ENCODE measurements around the gene RALGPS1. TPM values are rescaled to one million over a fixed set of nuclear protein-coding genes. Genes with fewer than 3 reads are reported as not detected.

Gene RALGPS1
- polyA plus RNA-seq, 1 donor from 2014 or later, result 8.0 TPM

GRCh38 chr9:127113191-127113972 lies 198.8 kb downstream of the RALGPS1 start:
- Mint-ChIP-seq H3K36me3 (peaks cover 6% of the 10 kb centered on the region), H3K4me3 (no peak overlapping the region), H3K27ac (no peak overlapping the region), H3K4me1 (peaks cover 4 to 13% (median 7%) of the 10 kb centered on the region in 3 donors), H3K27me3 (no peaks in the 10 kb centered on the region), H3K9me3 (no peaks in the 10 kb centered on the region)

DNA sequence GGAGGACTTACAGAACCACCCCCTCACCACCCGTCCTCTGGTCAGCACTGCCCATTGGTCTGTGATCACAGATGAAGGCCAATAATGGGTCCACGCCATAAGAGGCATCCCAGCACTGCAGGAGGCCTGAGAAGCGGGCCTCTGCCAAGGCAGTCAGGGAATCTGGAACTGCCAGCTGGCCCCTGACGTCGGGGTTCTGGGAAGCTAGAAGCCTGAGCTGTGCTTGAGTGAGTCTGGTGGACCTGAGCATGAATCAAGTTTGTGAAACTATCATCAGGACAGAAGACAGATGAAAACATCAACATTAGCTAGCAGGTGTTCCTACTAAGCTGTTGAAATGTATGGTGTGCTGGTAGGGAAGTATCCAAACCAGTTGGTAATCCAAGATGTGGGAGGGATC lies 200.0 kb downstream of the RALGPS1 start:
- peaks cover 12% of the 10 kb centered on the region for H3K36me3 Mint-ChIP-seq
- no peaks in the 10 kb centered on the region for H3K9me3 Mint-ChIP-seq
- H3K4me1 Mint-ChIP-seq, result peaks cover 4 to 18% (median 12%) of the 10 kb centered on the region in 3 donors
- no peaks in the 10 kb centered on the region for H3K27me3 Mint-ChIP-seq
- H3K4me3 Mint-ChIP-seq, result no peak overlapping the region
- H3K27ac Mint-ChIP-seq, result no peak overlapping the region

- Mint-ChIP-seq H3K36me3 (peaks cover 8% of the 10 kb centered on the region), H3K27me3 (peaks cover 3% of the 10 kb centered on the region), H3K4me1 (peaks cover 4 to 18% (median 12%) of the 10 kb centered on the region in 3 donors), H3K9me3 (no peaks in the 10 kb centered on the region), H3K4me3 (peak overlapping the region in 1 of 4 donors; percentile 49), H3K27ac (no peak overlapping the region)
These were observed 201.6 kb downstream of the RALGPS1 start for GRCh38 chr9:127116088-127116726.

- Mint-ChIP-seq H3K36me3 (peaks cover 10% of the 10 kb centered on the region), H3K4me1 (peaks cover 4 to 21% (median 14%) of the 10 kb centered on the region in 3 donors), H3K9me3 (no peaks in the 10 kb centered on the region), H3K4me3 (no peak overlapping the region), H3K27me3 (peaks cover 5% of the 10 kb centered on the region), H3K27ac (peak overlapping the region in 1 of 3 donors; percentile 44)
These were observed 202.4 kb downstream of the RALGPS1 start for GRCh38 chr9:127116957-127117356.

DNA sequence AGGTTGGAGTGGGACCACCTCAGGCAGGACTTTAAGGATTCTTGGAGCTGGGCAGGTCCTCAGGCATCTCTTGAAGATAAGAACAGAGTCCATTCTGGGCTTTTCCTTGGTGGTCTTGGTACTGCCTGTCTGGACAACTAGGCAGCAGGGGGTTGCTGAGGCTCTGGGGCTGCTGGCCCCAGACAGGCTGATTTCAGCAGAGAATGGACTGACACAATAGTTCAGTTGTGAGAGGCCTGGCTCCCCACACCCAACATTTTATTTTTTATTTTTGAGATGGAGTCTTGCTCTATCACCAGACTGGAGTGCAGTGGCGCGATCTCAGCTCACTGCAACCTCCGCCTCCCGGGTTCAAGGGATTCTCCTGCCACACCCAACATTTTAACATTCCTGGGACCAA lies 203.2 kb downstream of the RALGPS1 start:
- H3K36me3 Mint-ChIP-seq, result peaks cover 10% of the 10 kb centered on the region
- H3K27me3 Mint-ChIP-seq, result peaks cover 9% of the 10 kb centered on the region
- no peaks in the 10 kb centered on the region for H3K9me3 Mint-ChIP-seq
- H3K4me1 Mint-ChIP-seq, result peaks cover 4 to 23% (median 14%) of the 10 kb centered on the region in 3 donors
- H3K4me3 Mint-ChIP-seq, result no peak overlapping the region
- no peak overlapping the region for H3K27ac Mint-ChIP-seq

- no peaks in the 10 kb centered on the region for H3K9me3 Mint-ChIP-seq
- H3K4me1 Mint-ChIP-seq, result peaks cover 4 to 25% (median 14%) of the 10 kb centered on the region in 3 donors
- H3K27ac Mint-ChIP-seq, result no peak overlapping the region
- no peak overlapping the region for H3K4me3 Mint-ChIP-seq
- peaks cover 9% of the 10 kb centered on the region for H3K27me3 Mint-ChIP-seq
- peaks cover 10% of the 10 kb centered on the region for H3K36me3 Mint-ChIP-seq
These were observed 204.2 kb downstream of the RALGPS1 start for GRCh38 chr9:127118597-127119319.

- peaks cover 9% of the 10 kb centered on the region for H3K27me3 Mint-ChIP-seq
- H3K36me3 Mint-ChIP-seq, result peaks cover 9% of the 10 kb centered on the region
- H3K4me3 Mint-ChIP-seq, result no peak overlapping the region
- no peak overlapping the region for H3K27ac Mint-ChIP-seq
- no peaks in the 10 kb centered on the region for H3K9me3 Mint-ChIP-seq
- H3K4me1 Mint-ChIP-seq, result peaks cover 4 to 25% (median 14%) of the 10 kb centered on the region in 3 donors
These were observed 204.7 kb downstream of the RALGPS1 start for GRCh38 chr9:127119320-127119709.

GRCh38 chr9:127121628-127122175 lies 207.1 kb downstream of the RALGPS1 start:
- no peaks in the 10 kb centered on the region for H3K9me3 Mint-ChIP-seq
- peaks cover 14% of the 10 kb centered on the region for H3K27me3 Mint-ChIP-seq
- H3K36me3 Mint-ChIP-seq, result peaks cover 9% of the 10 kb centered on the region
- H3K4me3 Mint-ChIP-seq, result peak overlapping the region in 1 of 4 donors; percentile 14
- H3K4me1 Mint-ChIP-seq, result peaks cover 4 to 18% (median 12%) of the 10 kb centered on the region in 3 donors
- peak overlapping the region in 1 of 3 donors; percentile 29 for H3K27ac Mint-ChIP-seq

- H3K27ac Mint-ChIP-seq, result peak within 1 kb of the TSS in 1 of 3 donors; percentile 29
- peaks cover 0 to 12% (median 9%) of the 10 kb centered on the region in 3 donors for H3K4me1 Mint-ChIP-seq
- peak within 1 kb of the TSS in 3 of 4 donors; percentile 26 to 83 (median 54) for H3K4me3 Mint-ChIP-seq
- peaks cover 9% of the 10 kb centered on the region for H3K36me3 Mint-ChIP-seq
- no peaks in the 10 kb centered on the region for H3K9me3 Mint-ChIP-seq
- H3K27me3 Mint-ChIP-seq, result peaks cover 14% of the 10 kb centered on the region
These were observed 207.8 kb downstream of the RALGPS1 start, which contains the start of gene ANGPTL2 for GRCh38 chr9:127122176-127123063. ANGPTL2 (minus strand) TSS chr9:127122635; CDS start chr9:127108731, 13,904 bp downstream.

DNA sequence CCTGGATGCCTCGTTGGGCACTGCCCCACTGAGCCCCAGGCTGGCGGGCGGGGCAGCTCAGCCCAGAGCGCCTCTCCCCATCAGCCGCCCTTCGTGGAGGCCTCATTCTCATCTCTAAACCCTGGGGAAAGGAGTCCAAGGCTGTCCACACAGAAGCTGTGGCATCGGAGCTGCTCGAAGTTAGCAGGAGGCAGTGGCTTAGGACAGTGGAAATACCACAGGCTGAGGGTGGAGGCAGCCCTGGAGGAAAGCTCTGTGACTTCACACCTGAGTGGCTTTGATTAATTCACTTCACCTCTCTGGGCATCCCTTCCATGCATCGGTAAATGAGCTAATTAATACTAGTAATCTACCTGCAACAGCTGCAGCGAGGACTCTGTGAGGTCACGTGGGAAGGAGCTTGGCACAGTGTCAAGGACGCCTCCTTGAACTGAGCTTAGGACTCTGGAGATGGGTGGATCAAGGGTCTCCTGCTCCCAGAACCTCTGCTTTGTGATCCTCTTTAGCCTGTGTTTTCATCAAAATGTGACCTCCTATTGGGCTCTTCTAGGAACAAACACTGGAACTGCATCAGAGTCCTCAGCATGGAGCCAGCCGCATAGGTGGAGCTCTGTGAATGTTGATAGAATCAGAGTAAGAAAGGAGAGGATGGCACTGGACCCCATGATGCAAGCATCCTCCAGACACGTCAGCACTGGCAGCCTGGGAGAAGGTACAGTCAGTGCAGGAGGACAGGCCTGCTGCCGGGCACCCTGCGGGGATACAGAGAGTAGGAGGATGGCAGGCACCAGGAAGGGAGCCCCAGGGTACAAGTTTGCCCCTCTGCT lies 208.7 kb downstream of the RALGPS1 start:
- Mint-ChIP-seq H3K4me3 (peak overlapping the region in 3 of 4 donors; percentile 26 to 83 (median 54)), H3K27ac (no peak overlapping the region), H3K9me3 (no peaks in the 10 kb centered on the region), H3K36me3 (peaks cover 12% of the 10 kb centered on the region), H3K27me3 (peaks cover 14% of the 10 kb centered on the region), H3K4me1 (peaks cover 0 to 12% (median 7%) of the 10 kb centered on the region in 3 donors)

- Mint-ChIP-seq H3K4me1 (peaks cover 0 to 8% (median 3%) of the 10 kb centered on the region in 3 donors), H3K4me3 (no peak overlapping the region), H3K27ac (no peak overlapping the region), H3K27me3 (peaks cover 14% of the 10 kb centered on the region), H3K36me3 (peaks cover 7% of the 10 kb centered on the region), H3K9me3 (no peaks in the 10 kb centered on the region)
These were observed 209.5 kb downstream of the RALGPS1 start for GRCh38 chr9:127124111-127124531.

DNA sequence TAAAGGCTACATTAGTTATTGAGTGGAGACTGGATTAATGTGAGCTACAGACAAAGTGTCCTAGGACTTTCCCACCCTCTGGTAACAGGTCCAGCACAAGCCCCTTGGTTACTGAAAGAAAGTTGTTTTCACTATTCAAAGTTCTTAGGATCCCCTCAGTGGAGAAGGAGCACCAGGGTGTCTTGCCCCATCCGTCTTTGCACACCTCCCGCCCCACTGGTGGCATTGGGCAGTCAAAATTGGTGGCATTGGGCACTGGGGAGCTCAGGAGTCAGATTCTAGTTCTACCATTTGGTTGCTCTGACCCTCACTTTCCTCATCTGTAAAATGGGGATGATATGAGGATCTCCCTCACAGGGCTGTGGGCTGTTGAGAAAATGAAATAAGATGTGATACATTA lies 210.2 kb downstream of the RALGPS1 start:
- Mint-ChIP-seq H3K27ac (peak overlapping the region in 1 of 3 donors; percentile 82), H3K27me3 (peaks cover 14% of the 10 kb centered on the region), H3K36me3 (peaks cover 6% of the 10 kb centered on the region), H3K4me1 (peaks cover 0 to 7% (median 2%) of the 10 kb centered on the region in 3 donors), H3K4me3 (no peak overlapping the region), H3K9me3 (no peaks in the 10 kb centered on the region)

DNA sequence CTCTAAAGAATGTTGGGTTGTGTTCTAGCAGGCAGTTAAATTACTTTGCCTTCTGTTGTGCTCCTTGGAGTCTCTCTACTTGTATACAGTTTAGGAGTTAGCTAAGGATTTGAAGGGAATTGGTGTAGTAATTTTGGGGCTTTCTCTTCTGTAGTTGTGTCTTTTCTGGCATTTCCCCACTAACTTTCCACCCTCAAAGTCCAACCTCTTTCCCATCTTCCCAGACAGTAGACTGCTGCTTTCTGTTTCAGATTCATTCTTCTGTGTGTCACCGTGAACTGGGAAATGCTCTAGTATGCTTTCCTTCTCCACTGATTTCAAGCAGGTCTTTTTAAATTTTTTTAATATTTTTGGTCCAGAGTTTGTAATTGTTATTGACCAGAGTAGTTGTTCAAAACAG lies 212.4 kb downstream of the RALGPS1 start:
- Mint-ChIP-seq H3K9me3 (no peaks in the 10 kb centered on the region), H3K4me3 (no peak overlapping the region), H3K36me3 (peaks cover 5% of the 10 kb centered on the region), H3K4me1 (peaks cover 0 to 4% (median 0%) of the 10 kb centered on the region in 3 donors), H3K27me3 (peaks cover 9% of the 10 kb centered on the region), H3K27ac (no peak overlapping the region)
